GM18511 (cell line): ENCODE results near the gene NPHP4.
"Not testable (repeated sequence)": the region's sequence is repeated elsewhere in the genome, so short reads cannot be mapped to it uniquely, and the experiment has no call there.

ENCODE experiments used
- ATAC-seq: cut with Tn5 transposase; IDR thresholded peaks from one replicate; pipeline ENCODE4 v1.9.1; 2021; ENCODE audit warnings: mild to moderate bottlenecking, moderate library complexity; ENCODE audit not compliant: unreplicated experiment

NPHP4 gene

GRCh38 chr1:5863238-5863637 lies 129.0 kb downstream of the NPHP4 start:
- no peak for ATAC-seq

GRCh38 chr1:5861871-5862825 lies 130.1 kb downstream of the NPHP4 start:
- ATAC-seq: no peak

GRCh38 chr1:5860277-5860676 lies 131.9 kb downstream of the NPHP4 start:
- no peak for ATAC-seq

GRCh38 chr1:5859766-5860165 lies 132.5 kb downstream of the NPHP4 start:
- ATAC-seq: no peak

GRCh38 chr1:5858844-5859407 lies 133.3 kb downstream of the NPHP4 start:
- no peak for ATAC-seq

- no peak for ATAC-seq
Observed at GRCh38 chr1:5858246-5858645, 134.0 kb downstream of the NPHP4 start.

GRCh38 chr1:5857508-5858090 lies 134.6 kb downstream of the NPHP4 start:
- no peak for ATAC-seq

GRCh38 chr1:5857011-5857410 lies 135.2 kb downstream of the NPHP4 start:
- ATAC-seq: no peak

GRCh38 chr1:5856246-5856815 lies 135.9 kb downstream of the NPHP4 start:
- ATAC-seq: no peak

- no peak for ATAC-seq
Observed at GRCh38 chr1:5855196-5855897, 136.9 kb downstream of the NPHP4 start.

GRCh38 chr1:5854754-5855153 lies 137.5 kb downstream of the NPHP4 start:
- ATAC-seq: no peak

GRCh38 chr1:5853858-5854257 lies 138.4 kb downstream of the NPHP4 start:
- not testable (repeated sequence) for ATAC-seq

- ATAC-seq: no peak
Observed at GRCh38 chr1:5850503-5850902, 141.7 kb downstream of the NPHP4 start.

GRCh38 chr1:5849550-5849949 lies 142.7 kb downstream of the NPHP4 start:
- no peak for ATAC-seq

- ATAC-seq: no peak
Observed at GRCh38 chr1:5847013-5847659, 145.1 kb downstream of the NPHP4 start.

- no peak for ATAC-seq
Observed at GRCh38 chr1:5845376-5845775, 146.8 kb downstream of the NPHP4 start.

- ATAC-seq: no peak
Observed at GRCh38 chr1:5844442-5844841, 147.8 kb downstream of the NPHP4 start.

- ATAC-seq: no peak
Observed at GRCh38 chr1:5843521-5844096, 148.6 kb downstream of the NPHP4 start.

- ATAC-seq: no peak
Observed at GRCh38 chr1:5842679-5843078, 149.5 kb downstream of the NPHP4 start.

GRCh38 chr1:5840551-5841001 lies 151.6 kb downstream of the NPHP4 start:
- no peak for ATAC-seq
